Gastroesophageal sphincter (tissue), 3 donors: ENCODE measurements around the gene NLRP2B.

Experiments used
- CTCF ChIP-seq, 4 experiments: fragments of 200-600 bp in 2 of 4; fragments of 450-650 bp in 2 of 4; sonication (generic) in 1 of 4; IDR thresholded peaks; one replicate each; pipeline ENCODE4 v1.5.1; 2017 to 2019; ENCODE audit warnings: antibody characterized with exemption in 4 of 4, mild to moderate bottlenecking in 2 of 4, moderate library complexity in 2 of 4
- EP300 ChIP-seq: sonication (generic); formaldehyde crosslinking; IDR thresholded peaks from one replicate; pipeline ENCODE4 v1.6.1; 2017; ENCODE audit warnings: antibody characterized with exemption, mild to moderate bottlenecking

GRCh38 chrX:57643698-57644097 lies 36.4 kb downstream of the NLRP2B start:
- TF ChIP-seq CTCF (IDR thresholded peaks at IDR 0.05), result no peak
- TF ChIP-seq EP300, result no peak
